NCI-H345 (cell line): ENCODE measurements around the gene NALCN.

Experiments
- DNase-seq: peaks from one replicate; lab custom pipeline; 2025; lab: John Stamatoyannopoulos, UW

The NALCN gene

GRCh38 chr13:101123028-101123427 is 293.3 kb downstream of the NALCN start:
- no peak for DNase-seq

GRCh38 chr13:101121608-101122007 is 294.7 kb downstream of the NALCN start:
- no peak for DNase-seq

- DNase-seq = no peak
These were observed 296.3 kb downstream of the NALCN start for GRCh38 chr13:101120007-101120406.

GRCh38 chr13:101116826-101117225 is 299.5 kb downstream of the NALCN start:
- no peak for DNase-seq

- DNase-seq = no peak
These were observed 300.0 kb downstream of the NALCN start for GRCh38 chr13:101116341-101116740.

- no peak for DNase-seq
These were observed 300.5 kb downstream of the NALCN start for GRCh38 chr13:101115762-101116171.

GRCh38 chr13:101111894-101112293 is 304.4 kb downstream of the NALCN start:
- DNase-seq = no peak

GRCh38 chr13:101109005-101109404 is 307.3 kb downstream of the NALCN start:
- no peak for DNase-seq

GRCh38 chr13:101098873-101099272 is 317.4 kb downstream of the NALCN start:
- no peak for DNase-seq

- no peak for DNase-seq
These were observed 323.3 kb downstream of the NALCN start for GRCh38 chr13:101092985-101093384.

- no peak for DNase-seq
These were observed 326.0 kb downstream of the NALCN start for GRCh38 chr13:101090287-101090686.

GRCh38 chr13:101085551-101085950 is 330.8 kb downstream of the NALCN start:
- no peak for DNase-seq

GRCh38 chr13:101082441-101082840 is 333.9 kb downstream of the NALCN start:
- DNase-seq = no peak

GRCh38 chr13:101080616-101081015 is 335.7 kb downstream of the NALCN start:
- DNase-seq = no peak

GRCh38 chr13:101065329-101065728 is 351.0 kb downstream of the NALCN start:
- no peak for DNase-seq

GRCh38 chr13:101059793-101060192 is 356.5 kb downstream of the NALCN start:
- DNase-seq = no peak

GRCh38 chr13:101058841-101059240 is 357.5 kb downstream of the NALCN start:
- no peak for DNase-seq

GRCh38 chr13:101053301-101054093 is 362.8 kb downstream of the NALCN start:
- DNase-seq = peak; percentile 5

GRCh38 chr13:101049166-101049850 is 367.0 kb downstream of the NALCN start:
- no peak for DNase-seq

- no peak for DNase-seq
These were observed 379.8 kb downstream of the NALCN start for GRCh38 chr13:101036546-101036945.

- DNase-seq = no peak
These were observed 381.1 kb downstream of the NALCN start for GRCh38 chr13:101035119-101035620.

- no peak for DNase-seq
These were observed 389.4 kb downstream of the NALCN start for GRCh38 chr13:101026736-101027398.

GRCh38 chr13:101026328-101026727 is 390.0 kb downstream of the NALCN start:
- no peak for DNase-seq
